NCI-H510A treated with DMSO at 0.1 percent for 48 hours (cell line): ENCODE results near the gene SUSD2.
"Not testable (repeated sequence)": the region's sequence is repeated elsewhere in the genome, so short reads cannot be mapped to it uniquely, and the experiment has no call there.

ENCODE experiments used
- DNase-seq: peaks from one replicate; lab custom pipeline; 2025; lab: John Stamatoyannopoulos, UW

Gene SUSD2, protein sequence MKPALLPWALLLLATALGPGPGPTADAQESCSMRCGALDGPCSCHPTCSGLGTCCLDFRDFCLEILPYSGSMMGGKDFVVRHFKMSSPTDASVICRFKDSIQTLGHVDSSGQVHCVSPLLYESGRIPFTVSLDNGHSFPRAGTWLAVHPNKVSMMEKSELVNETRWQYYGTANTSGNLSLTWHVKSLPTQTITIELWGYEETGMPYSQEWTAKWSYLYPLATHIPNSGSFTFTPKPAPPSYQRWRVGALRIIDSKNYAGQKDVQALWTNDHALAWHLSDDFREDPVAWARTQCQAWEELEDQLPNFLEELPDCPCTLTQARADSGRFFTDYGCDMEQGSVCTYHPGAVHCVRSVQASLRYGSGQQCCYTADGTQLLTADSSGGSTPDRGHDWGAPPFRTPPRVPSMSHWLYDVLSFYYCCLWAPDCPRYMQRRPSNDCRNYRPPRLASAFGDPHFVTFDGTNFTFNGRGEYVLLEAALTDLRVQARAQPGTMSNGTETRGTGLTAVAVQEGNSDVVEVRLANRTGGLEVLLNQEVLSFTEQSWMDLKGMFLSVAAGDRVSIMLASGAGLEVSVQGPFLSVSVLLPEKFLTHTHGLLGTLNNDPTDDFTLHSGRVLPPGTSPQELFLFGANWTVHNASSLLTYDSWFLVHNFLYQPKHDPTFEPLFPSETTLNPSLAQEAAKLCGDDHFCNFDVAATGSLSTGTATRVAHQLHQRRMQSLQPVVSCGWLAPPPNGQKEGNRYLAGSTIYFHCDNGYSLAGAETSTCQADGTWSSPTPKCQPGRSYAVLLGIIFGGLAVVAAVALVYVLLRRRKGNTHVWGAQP

DNA sequence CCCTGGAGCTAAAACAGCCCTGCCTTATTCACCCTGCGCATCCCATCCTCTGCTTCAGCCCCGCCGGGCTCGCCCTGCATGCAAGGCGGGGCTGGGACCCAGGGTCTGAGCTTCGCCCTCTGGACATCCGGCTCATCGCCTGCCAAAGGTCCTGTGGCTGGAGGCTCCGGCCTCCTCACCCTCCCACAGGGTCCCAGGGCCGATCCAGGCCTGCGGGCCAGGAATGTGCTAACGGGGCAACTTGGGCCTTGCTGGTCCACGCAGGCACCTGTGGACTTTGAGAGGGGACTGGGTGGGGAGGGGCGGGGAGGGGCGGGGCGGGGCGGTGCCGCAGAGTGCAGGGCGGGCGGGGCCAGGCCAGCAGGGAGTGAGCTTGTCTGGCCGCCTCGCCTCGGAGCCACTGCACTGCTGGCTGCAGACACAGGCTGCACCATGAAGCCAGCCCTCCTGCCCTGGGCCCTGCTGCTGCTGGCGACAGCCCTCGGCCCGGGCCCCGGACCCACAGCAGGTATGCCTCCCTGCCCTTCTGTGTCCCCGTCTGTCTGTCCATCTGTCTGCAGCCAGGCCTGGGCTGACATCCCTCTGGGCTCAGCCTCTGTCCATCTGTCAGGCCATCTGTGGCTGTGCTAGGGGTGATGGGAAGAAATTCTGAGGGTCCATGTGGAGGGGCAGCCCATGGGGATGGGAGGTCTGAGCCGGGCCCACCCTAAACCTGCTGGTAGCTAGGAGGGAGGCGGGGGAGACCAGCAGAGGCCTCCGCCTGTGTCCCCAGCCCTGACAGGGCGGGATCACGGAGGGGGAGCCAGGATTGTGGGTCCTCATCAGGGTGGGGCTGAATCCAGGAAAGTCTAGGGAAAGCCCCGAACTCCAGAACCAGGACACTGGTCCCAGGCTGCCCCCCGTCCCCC, at the start of gene SUSD2:
TSS of gene SUSD2 (plus strand) at position 400 of the 908 bp plus-strand sequence. CDS start at position 433, 33 bp downstream.
- no peak for DNase-seq

DNA sequence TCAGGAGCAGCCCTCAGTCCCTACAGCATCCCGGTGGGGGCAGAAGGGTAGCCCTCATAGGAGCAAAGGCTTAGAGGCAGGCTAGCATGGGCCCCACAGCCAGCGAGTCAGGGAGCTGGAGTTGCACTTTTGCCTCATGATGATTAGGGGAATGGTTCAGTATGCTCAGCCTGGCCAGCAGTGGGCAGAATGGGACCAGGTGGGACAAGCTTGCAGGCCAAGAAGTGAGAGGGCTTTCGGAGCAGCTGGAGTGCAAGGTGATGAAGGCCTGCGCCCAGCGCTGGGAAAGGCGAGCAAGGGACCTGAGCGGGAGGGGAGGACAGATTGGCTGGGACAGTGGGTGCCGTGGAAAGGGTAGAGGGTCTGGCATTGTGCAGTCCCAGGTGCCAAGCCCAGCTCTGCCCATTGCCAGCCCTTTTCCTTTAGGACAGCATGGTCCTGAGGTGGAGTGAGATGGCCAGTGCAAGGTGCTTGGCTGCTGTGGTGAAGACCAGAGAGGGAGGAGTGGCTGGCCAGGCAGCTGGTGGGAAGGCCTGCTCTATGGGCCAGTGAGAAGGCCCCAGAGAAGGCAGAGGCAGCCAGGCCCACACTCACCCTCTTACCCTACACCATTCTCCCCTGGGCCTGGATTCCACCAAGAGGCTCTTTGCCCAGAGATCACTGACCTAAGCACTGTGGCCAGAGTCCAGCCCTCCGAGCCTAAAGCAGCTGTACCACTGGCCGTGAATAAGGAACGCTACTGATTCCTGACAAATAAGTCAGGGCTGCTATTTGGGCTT, 47.9 kb upstream of the SUSD2 start:
- DNase-seq, result no peak

DNA sequence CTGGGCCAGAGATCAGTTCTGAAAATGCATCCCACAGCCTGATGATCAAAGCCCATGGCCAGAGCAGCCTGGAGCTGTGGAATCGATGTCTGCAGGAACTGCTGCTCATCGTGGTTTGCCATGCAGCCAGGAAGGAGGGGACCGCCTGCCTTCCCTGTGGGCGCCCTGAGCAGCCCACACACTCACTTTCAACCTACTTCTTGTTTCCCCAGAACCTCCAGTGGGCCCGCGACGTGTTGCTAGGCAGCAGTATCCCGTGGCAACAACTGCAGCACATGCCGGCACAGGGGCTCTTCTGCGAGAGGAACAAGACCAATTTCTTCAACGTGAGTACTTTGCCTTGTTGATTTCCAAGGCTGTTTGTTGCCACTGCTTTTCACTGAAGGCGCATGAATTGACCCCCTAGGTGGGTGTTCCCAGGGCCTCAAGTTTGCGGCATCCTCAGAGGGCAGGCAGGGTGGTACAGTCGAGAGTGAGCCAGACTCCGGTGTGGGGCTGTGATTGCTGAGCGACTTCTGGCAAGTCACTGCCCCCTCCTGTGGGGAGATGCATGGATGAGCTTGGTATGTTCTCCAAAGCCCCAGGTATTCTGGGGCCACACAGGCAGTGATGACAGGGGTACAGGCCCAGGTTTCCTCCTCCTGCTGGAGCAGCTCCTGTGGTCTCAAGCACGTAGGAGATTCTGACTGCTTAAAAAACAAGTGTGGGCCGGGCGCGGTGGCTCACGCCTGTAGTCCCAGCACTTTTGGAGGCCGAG, 47.0 kb upstream of the SUSD2 start:
- no peak for DNase-seq

DNA sequence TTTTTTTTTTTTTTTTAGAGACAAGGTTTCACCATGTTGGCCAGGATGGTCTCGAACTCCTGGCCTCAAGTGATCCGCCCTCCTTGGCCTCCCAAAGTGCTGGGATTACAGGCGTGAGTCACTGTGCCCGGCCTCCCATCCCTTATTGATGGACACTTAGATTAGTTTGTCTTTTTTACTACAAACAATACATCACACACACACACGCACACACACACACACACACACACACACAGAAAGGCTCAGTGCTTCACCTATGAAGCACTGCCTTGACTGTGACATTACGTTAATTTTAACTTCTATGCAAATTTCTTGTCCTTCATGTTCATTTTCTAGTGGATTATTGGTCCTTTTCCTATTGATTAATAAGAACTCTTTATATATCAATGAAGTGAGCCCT, 44.8 kb upstream of the SUSD2 start:
- not testable (repeated sequence) for DNase-seq

DNA sequence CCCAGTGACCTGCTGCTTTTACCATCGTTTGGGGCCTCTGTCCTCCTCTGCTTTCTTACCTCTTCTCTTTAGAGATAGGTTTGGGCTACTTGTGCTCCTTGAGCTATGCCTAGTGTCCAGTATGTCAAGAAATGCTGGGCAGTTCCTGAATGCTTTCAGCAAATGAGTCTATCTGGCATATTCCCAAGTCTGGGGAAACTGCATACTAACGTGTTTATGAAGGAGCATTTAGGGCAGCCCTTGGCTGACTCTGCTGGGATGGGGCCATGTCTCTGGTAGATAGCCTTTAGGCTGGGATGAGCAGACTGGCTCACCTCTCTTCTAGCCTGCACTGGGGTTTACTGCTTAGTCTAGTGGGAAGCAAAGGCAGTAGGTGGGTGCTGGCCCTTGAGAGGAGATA, 43.7 kb upstream of the SUSD2 start:
- DNase-seq, result no peak

DNA sequence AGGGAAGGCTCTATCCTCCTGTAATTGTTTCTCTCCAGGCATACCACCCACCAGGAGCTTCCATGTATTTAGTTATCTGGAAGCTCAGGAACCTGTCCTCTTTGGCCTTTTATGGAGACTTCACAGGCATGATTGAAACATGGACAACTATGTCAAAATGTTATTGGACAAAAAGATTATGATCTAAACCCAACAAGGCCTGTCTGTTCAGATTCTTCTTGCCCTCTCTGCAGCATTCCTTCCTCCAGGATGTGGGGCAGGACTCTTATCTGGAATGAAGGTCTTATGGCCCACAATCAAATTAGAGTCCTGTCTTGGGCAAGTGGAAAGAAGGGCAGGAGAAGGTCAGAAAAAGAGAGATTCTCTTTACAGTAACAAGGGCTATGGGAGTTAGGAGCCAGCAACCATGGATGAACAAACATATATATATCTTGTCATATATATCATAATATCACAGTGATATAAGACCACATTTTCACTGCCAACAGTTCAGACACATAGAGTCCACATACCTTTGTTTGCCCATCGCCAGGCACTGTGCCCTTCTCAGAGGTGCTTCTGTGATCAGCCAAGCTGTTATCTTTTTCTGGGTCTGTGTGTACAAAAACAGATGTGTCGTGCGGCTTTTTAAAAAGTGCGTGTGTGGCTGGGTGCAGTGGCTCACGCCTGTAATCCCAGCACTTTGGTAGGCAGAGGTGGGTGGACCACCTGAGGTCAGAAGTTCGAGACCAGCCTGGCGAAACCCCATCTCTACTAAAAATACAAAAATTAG, 42.5 kb upstream of the SUSD2 start:
- no peak for DNase-seq

DNA sequence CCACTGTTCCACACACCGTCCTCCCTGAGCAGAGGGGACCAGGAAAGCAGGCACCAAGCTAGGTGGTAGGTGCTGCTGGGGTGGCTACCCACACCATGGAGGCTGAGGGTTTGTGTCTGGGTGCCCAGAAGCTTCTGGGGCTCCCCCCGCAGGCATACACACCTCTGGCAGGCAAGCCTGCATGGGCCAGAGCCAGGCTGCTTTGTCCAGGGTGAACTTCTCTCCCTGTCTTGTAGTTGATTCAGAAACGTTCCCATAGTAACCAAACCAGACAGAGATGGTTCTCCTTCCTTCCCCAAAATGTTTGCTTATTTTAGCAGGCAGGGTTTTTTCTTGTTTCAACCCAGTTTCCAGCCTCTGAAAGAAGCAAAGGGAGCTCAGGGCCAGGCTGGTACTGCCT, 40.9 kb upstream of the SUSD2 start:
- DNase-seq, result no peak

DNA sequence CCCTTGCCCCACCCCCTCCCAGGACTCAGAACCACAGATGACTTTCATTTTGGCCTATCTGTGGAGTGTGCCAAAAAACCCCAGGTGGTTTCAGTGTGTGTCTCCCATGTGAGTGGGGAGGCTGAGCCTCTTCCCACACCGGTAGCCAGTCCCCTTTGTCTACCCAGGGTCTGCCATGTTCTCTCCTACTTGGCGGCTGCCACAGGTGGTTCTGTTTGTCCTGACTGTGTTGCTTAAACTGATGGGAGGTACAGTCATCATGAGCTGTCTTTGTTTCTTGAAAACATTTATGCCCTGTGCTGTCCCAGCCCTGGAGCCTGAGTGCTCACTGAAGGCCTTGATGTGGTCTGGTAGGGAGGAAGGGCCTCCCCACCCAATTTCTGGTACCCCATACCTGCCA, 39.7 kb upstream of the SUSD2 start:
- DNase-seq, result no peak

DNA sequence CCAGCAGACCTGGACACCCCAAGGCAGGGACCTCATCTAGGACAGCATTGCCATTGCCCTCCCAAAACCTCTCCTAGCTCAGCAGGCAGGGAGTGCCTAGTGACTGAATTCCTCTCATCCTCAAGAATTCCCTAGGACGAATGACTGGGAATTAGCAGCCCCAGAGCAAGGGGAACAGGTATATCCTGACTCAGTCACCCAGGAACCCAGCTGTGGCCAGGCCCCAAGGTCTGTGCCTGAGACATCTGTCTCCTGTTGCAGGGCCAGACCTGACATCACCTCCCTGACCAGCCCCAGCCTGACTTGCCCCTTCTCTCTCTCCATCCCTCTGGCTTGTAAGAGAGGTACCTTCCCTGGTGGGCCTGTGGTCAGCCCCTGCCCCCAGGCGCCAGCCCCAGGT, 39.0 kb upstream of the SUSD2 start:
- DNase-seq, result no peak

DNA sequence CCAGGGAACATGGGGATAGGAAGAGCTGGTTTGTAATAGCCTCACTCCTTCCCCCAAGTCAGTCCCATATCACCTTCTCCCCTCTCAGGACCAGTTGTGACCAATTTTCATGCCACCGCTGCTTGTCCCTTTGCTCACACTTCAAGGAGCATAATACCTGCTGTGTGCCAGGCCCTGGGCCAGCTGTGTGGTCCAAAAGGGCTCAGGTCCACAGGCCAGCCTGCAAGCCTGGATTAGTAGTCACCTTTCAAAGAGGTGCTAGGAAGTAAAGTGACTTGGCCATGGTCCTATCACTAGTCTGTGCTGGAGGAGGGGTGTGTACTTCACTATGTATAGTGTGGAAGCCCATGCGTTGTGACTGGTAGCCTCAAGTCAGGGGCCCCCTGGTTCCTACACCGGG, 38.5 kb upstream of the SUSD2 start:
- no peak for DNase-seq

DNA sequence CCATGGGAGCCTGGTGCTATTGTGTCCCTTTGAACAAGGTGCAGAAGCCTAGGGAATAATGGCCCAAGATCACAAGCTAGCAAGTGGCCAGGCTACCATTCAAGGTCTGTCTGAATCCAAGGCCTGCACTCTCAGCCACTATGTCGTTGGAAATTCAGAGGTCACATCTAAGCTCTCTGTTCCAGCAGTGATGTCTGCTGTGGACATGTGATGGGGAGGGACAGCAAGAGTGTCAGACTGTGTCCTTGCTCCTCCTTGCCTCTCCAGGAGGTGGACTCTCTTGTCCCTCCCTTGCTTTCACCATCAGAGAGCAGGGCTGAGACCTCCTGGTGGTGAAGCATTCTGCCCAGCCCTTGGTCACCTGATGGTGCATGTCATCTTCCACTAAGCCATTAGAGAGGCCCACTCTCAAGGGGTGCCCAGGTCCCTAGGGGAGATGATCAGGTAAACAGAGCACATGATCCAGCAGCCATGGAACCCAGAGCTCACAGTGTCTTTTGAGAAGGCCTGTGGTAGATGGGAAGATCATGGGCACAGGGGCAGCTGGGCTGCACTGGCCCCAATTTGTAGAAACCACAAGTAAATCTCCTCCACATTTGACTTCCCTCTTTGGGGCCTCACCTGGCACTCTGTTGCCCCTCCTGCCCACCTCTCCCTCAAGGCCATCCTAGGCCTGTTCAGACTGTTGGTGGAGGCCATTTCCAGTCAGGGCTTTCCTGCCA, 37.1 kb upstream of the SUSD2 start:
- no peak for DNase-seq

DNA sequence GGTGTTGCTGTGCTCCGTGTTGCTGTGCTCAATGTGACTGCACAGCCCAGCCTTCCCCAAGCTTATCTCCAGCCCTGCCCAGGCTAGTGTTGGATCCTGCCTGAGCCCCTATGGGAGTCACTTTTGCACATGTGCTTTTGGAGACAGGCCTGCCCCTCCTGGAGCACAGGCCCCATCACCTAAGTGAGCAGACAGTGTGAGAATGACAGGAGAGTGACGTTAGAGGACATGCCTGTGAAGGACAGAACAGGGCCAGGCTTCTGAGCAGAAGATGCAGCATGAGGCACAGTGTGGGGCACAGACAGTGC, 36.6 kb upstream of the SUSD2 start:
- DNase-seq, result no peak

DNA sequence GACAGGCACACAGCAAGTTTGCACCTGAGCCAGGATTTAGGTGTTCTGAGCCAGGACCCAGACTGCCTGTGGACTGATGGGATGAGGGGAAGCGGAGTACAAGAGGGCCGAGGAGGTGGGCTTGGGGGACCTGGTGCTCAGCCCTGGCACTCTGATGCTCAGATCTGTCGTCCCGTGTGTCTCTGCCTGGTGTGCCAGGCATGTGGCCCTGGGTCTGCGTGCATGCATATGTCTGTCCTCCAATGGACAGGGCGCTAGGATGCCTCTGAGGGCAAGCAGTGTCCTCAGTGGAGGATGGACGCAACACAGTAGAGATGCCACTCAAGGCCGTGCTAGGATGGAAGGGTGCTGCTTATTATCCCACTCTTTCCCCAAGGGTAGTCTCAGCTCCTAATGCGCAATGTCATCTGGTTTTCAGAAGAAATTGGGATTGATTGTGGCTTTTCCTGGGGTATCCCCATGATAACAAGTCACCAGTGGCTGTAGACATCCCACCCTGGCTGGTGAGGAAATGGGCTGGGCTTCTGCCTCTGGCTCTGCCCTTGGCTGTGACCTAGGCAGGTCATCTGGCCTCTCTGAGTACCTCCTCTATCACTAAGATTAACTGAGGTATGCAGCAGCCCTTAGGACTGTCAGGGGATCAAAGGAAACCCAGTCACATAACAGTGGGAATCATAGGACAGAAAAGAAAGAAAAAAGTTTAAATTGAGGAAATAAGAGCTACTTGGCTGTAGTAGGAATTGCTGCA, 35.7 kb upstream of the SUSD2 start:
- DNase-seq, result no peak

DNA sequence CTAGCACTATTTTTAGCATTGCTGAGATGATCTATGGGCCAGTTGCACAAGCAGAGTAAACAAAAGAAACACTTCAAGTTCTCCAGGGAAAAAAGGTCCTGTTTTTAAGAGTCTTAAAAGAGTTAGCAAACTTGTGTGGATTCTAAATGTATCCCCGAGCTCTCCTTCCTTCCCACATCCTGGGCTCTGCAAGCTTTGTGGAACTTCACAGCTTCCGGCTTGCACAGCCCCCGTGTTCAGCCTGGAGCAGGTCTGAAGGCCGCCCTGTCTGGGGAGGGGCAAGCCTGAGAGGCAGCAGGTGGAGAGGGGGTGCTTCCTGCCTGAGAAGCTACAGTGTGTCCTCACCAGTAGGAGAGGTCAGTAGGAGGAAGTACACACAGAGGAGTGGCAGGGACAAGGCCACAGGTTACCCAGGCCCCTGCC, 35.1 kb upstream of the SUSD2 start:
- DNase-seq, result peak; percentile 66

DNA sequence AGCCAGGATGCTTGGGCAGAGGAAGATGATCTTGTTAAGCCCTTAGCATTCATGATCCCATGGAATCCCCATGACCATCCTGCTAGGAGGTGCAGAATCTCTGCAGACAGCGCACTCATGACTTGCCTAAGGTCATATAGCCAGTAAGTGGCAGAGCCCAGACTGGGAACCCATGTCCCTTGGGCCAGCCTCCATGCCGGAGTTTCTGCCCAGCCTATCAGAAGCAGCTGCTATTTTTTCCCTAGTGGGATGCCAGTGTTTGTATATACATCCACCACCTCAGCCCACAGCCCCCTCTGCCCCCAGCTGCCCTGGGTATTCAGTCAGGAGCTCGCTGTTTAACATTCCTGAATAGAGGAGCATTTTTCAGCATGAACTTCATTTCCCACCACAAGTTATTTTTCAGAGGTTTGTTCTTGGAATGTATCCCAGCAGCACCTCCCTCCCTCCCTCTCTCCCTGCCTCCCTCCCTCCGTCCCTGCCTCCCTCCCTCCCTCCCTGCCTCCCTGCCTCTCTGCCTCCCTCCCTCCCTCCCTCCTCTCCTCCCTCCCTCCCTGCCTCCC, 34.4 kb upstream of the SUSD2 start:
- DNase-seq, result peak; percentile 28

DNA sequence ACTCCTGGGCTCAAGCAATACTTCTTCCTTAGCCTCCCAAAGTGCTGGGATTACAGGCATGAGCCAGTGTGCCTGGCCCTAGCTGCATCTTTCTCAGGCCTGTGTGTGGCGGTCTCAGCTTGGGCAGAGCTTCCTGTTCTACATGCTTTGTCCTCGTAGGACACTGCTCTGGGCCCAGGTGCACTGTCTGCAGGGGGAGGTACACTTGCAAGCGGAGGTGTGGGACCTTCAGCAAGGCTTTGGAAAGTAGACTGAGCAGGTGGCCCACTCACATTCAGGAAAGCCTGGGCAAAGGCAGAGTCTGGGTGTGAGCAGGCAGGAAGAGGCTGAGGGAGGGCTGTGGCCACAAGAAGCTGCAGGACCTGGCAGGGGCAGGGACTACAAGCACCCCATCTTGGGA, 33.6 kb upstream of the SUSD2 start:
- DNase-seq, result no peak

DNA sequence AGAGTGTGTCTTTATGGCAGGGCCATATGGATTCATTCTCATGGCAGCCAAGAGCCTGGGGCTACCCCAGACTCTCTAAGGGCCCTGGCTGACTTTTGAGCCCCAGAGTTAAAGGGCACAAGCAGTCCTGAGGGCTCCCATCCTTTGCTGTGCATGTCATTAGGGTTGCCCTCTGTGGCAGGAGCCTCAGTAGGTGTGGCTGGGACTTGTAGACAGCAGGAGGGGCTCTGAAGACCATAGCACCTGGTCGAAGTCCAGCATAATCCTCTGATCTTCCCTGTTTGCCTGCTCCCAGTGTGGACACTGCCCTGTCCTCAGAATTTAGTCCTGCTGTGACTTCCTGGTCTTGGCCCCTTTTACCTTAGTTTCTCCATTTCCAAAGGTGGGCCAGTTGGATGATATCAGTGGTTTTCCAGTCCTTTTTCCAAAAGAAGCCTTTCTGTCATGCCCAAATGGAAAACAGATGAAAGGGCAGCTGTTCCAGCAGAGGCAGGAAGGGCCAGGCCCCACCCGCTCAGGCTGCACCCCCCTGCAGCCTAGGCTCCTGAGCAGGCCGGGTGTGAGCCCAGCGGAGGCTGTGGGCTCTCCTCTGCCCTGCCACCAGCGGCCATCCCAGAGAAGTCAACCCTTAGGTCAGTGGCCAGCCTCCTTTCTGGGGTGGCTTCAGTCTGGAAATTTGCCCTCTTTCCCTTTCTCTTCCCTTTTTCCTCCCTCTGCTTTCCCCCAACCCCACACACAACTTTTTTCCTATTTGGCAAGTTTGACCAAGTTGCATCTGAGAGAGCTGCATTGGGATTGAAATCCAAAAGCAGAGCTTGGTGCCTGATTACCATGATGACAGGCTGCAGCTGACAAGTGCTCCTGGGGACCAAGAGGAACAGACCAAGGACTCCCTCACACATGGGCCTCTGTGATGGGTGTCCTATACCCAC, 32.8 kb upstream of the SUSD2 start:
- no peak for DNase-seq
